HG03103 (cell line): ENCODE data around the gene C8G.

Source experiments
- ATAC-seq: cut with Tn5 transposase; IDR thresholded peaks from one replicate; pipeline ENCODE4 v1.9.1; 2021; ENCODE audit warnings: low read depth; ENCODE audit not compliant: unreplicated experiment

Gene C8G

GRCh38 chr9:136940526-136941230 is 4.4 kb upstream of the C8G start:
- no peak for ATAC-seq

GRCh38 chr9:136941231-136942111 is 3.6 kb upstream of the C8G start:
- ATAC-seq: no peak

- no peak for ATAC-seq
Measured at GRCh38 chr9:136942112-136942880, 2.7 kb upstream of the C8G start.

GRCh38 chr9:136942881-136943230 is 2.2 kb upstream of the C8G start:
- ATAC-seq: no peak

GRCh38 chr9:136943291-136944211 is 1.5 kb upstream of the C8G start:
- peak; percentile 5 for ATAC-seq

- peak; percentile 21 for ATAC-seq
Measured at GRCh38 chr9:136944212-136944518, 878 bp upstream of the C8G start.

GRCh38 chr9:136945333-136946227 is 537 bp downstream of the C8G start:
- ATAC-seq: no peak

- no peak for ATAC-seq
Measured at GRCh38 chr9:136946228-136947027, 1.4 kb downstream of the C8G start.

GRCh38 chr9:136947028-136947891 is 2.2 kb downstream of the C8G start:
- ATAC-seq: no peak

- ATAC-seq: no peak
Measured at GRCh38 chr9:136947955-136948510, 3.0 kb downstream of the C8G start.

- no peak for ATAC-seq
Measured at GRCh38 chr9:136949239-136949816, 4.3 kb downstream of the C8G start.

- peak; percentile 83 for ATAC-seq
Measured at GRCh38 chr9:136949817-136950655, 5.0 kb downstream of the C8G start.

- no peak for ATAC-seq
Measured at GRCh38 chr9:136950656-136951276, 5.7 kb downstream of the C8G start.

GRCh38 chr9:136951541-136952320 is 6.7 kb downstream of the C8G start, which contains the start of gene LCN12:
TSS of gene LCN12 (plus strand) at chr9:136952273. CDS start at chr9:136952328, 55 bp downstream.
- ATAC-seq: no peak
